Endothelial cell of umbilical vein (primary cell): ENCODE data around the gene GALNT1.

Source experiments
- CTCF ChIP-seq, 2 donors: IDR thresholded peaks; 1 replicate in 1 of 2; 2 replicates in 1 of 2; pipeline ENCODE4 v1.5.1; 2011; ENCODE audit warnings: low read length in 2 of 2, mild to moderate bottlenecking in 2 of 2, moderate library complexity in 2 of 2, control low read depth in 1 of 2, inconsistent platforms in 1 of 2, low read depth in 1 of 2; ENCODE audit not compliant: insufficient read depth in 1 of 2; ENCODE audit errors: extremely low read depth in 1 of 2
- POLR2A ChIP-seq: IDR thresholded peaks from 2 replicates; pipeline ENCODE4 v1.6.1; 2012; ENCODE audit warnings: low read depth, mild to moderate bottlenecking, control low read depth, low read length

GRCh38 chr18:35721431-35722081, 140.0 kb downstream of the GALNT1 start:
- TF ChIP-seq CTCF (IDR thresholded peaks at IDR 0.05; ENCODE audit: extremely low read depth in 1 of 2, insufficient read depth in 1 of 2, low read depth in 1 of 2, low read length in 2 of 2) (no peak), POLR2A (no peak)
